ENCODE data around the gene CAMK1D. TPM values are rescaled to one million over a fixed set of nuclear protein-coding genes. Genes with fewer than 3 reads are reported as not detected.

CAMK1D gene
- polyA plus RNA-seq, 2 of the 4 experiments (the other 2 are of a cell fraction) = 6.6 to 12.5 TPM

- ChIA-PET POLR2A (interaction anchor here (0.6 kb wide), 1 partner anchor 325 kb away, joined by 5 read pairs; no protein-coding TSS in a partner anchor), CTCF (interaction anchor here (0.6 kb wide), 1 partner anchor 38 kb away, joined by 4 read pairs; no protein-coding TSS in a partner anchor)
- Histone ChIP-seq H3K4me3 (no peak overlapping the region), H3K4me1 (no peaks in the 10 kb centered on the region), H3K27ac (no peak overlapping the region), H3K4me2 (no peak overlapping the region), H3K9me3 (peaks cover 7% of the 10 kb centered on the region; the same call in 1 of the 3 replicates)
- FAIRE-seq = no peak
- WGBS (ENCODE audit: missing lambda C conversion rate) = 93% methylated on average over 5 of the region's 5 CpGs
- no peak for DNase-seq (ENCODE audit: low read depth in 1 of 2, low spot score in 1 of 2)
- ATAC-seq = no peak
- TF ChIP-seq SMC3 (IDR thresholded peaks at IDR 0.05) (no peak), PBX3 (IDR thresholded peaks at IDR 0.05) (no peak), HEYL (CRISPR knock-in tag; IDR thresholded peaks at IDR 0.05) (no peak), PHF8 (IDR thresholded peaks at IDR 0.05; ENCODE audit: borderline replicate concordance, low read depth) (no peak), EHMT2 (IDR thresholded peaks at IDR 0.05; ENCODE audit: low read depth) (no peak), RFX5 (IDR thresholded peaks at IDR 0.05) (no peak), SREBF2 (IDR thresholded peaks at IDR 0.05) (no peak), TP53 (CRISPR knock-in tag; IDR thresholded peaks at IDR 0.05) (no peak), ZNF302 (CRISPR knock-in tag; IDR thresholded peaks at IDR 0.05) (no peak), HOXB13 (CRISPR knock-in tag; IDR thresholded peaks at IDR 0.05; ENCODE audit: low read depth) (no peak), ELK1 (IDR thresholded peaks at IDR 0.05; ENCODE audit: low read depth, low read length) (no peak), CBX2 (IDR thresholded peaks at IDR 0.05; ENCODE audit: borderline replicate concordance, low read depth) (no peak), EP300 (IDR thresholded peaks at IDR 0.05) (no peak), RAD21 (conservative IDR thresholded peaks at IDR 0.05 in 1 of 2, IDR thresholded peaks at IDR 0.05 in 1 of 2) (no peak)
Observed at GRCh38 chr10:12380999-12381398, 31.7 kb downstream of the CAMK1D start.

- H3K27ac ChIP-seq = no peak overlapping the region
- ATAC-seq (no peak), FAIRE-seq (no peak), DNase-seq (ENCODE audit: low read depth in 1 of 2, low spot score in 1 of 2) (no peak)
- H3K4me2 ChIP-seq = no peak overlapping the region
- H3K9me3 ChIP-seq = peaks cover 7% of the 10 kb centered on the region; the same call in 1 of the 3 replicates
- no peak overlapping the region for H3K4me3 ChIP-seq
- CTCF ChIA-PET = interaction anchor here (0.6 kb wide), 1 partner anchor 39 kb away, joined by 4 read pairs; no protein-coding TSS in a partner anchor
- TF ChIP-seq ZSCAN20 (CRISPR knock-in tag; IDR thresholded peaks at IDR 0.05) (no peak), HOXA7 (CRISPR knock-in tag; IDR thresholded peaks at IDR 0.05) (no peak), RARB (CRISPR knock-in tag; IDR thresholded peaks at IDR 0.05) (no peak), HES2 (IDR thresholded peaks at IDR 0.05) (no peak), RFX5 (IDR thresholded peaks at IDR 0.05) (no peak), MAZ (IDR thresholded peaks at IDR 0.05; ENCODE audit: borderline replicate concordance, low read depth, low read length) (no peak), CEBPB (IDR thresholded peaks at IDR 0.05) (no peak), ESRRA (IDR thresholded peaks at IDR 0.05; ENCODE audit: borderline replicate concordance, low read length) (no peak), POLR2AphosphoS2 (conservative IDR thresholded peaks at IDR 0.05; ENCODE audit: low read length) (no peak), E2F6 (IDR thresholded peaks at IDR 0.05; ENCODE audit: borderline replicate concordance, low read depth) (no peak), ELK1 (IDR thresholded peaks at IDR 0.05; ENCODE audit: low read depth, low read length) (no peak), ZC3H11A (IDR thresholded peaks at IDR 0.05) (no peak), EHMT2 (IDR thresholded peaks at IDR 0.05; ENCODE audit: low read depth) (no peak)
- WGBS (ENCODE audit: missing lambda C conversion rate) = 84% methylated on average over 12 of the region's 12 CpGs
- POLR2A ChIA-PET = no interaction called here
- H3K4me1 ChIP-seq = no peaks in the 10 kb centered on the region
Observed at GRCh38 chr10:12381536-12382156, 32.3 kb downstream of the CAMK1D start.
